SK-N-SH (cell line): Measurements from ENCODE around the gene PARD3. TPM values are rescaled to one million over a fixed set of nuclear protein-coding genes. Genes with fewer than 3 reads are reported as not detected.
A peak's percentile ranks its signal among the peaks of the same experiment; 100 is the strongest.

Source experiments
- CTCF ChIA-PET: fragments of 300-600, 350-600 bp; formaldehyde crosslinking; extraction: SDS; loops from one replicate; lab custom pipeline; 2021; lab: Yijun Ruan, JAX
- POLR2A ChIA-PET: fragments of 350-600 bp; sonication (Branson Sonifier 250); formaldehyde crosslinking; extraction: SDS; loops from one replicate; lab custom pipeline; 2020; ENCODE audit warnings: antibody characterized with exemption, inconsistent platforms; lab: Yijun Ruan, JAX
- DNase-seq: peaks from one replicate; pipeline ENCODE4 v3.0.0; 2012
- H2AFZ ChIP-seq: fragments of 200-600 bp; sonication (generic); 2 replicates; pipeline ENCODE4 v1.8.1; 2016; ENCODE audit warnings: antibody characterized with exemption, mild to moderate bottlenecking, low read depth
- H3F3A ChIP-seq: fragments of 200-600 bp; sonication (generic); replicated peaks from 2 replicates; pipeline ENCODE3; 2016; ENCODE audit warnings: antibody characterized with exemption, mild to moderate bottlenecking; ENCODE audit not compliant: insufficient read depth
- H3K27ac ChIP-seq, 2 experiments: fragments of 200-500 bp in 1 of 2; fragments of 200-600 bp in 1 of 2; sonication (Bioruptor generic) in 1 of 2; sonication (generic), shearing (Covaris generic) in 1 of 2; 2 replicates each; pipeline versions ENCODE4 v1.5.1 to v1.6.1; 2014 to 2016; ENCODE audit warnings: low read depth in 2 of 2, inconsistent platforms in 1 of 2, low read length in 1 of 2, mild to moderate bottlenecking in 1 of 2, mixed read lengths in 1 of 2
- H3K27me3 ChIP-seq: fragments of 200-600 bp; sonication (generic), shearing (Covaris generic); 2 replicates; pipeline ENCODE4 v1.6.1; 2016; ENCODE audit warnings: mixed run types; ENCODE audit not compliant: insufficient read depth
- H3K36me3 ChIP-seq, 2 experiments: fragments of 200-500 bp in 1 of 2; fragments of 200-600 bp in 1 of 2; sonication (Bioruptor generic) in 1 of 2; sonication (generic) in 1 of 2; replicated peaks in 1 of 2; 2 replicates each; pipeline versions ENCODE3 to v1.5.1; 2014 to 2016; ENCODE audit warnings: low read length in 1 of 2, mild to moderate bottlenecking in 1 of 2; ENCODE audit not compliant: insufficient read depth in 2 of 2, control insufficient read depth in 1 of 2
- H3K4me1 ChIP-seq, 2 experiments: fragments of 200-500 bp in 1 of 2; fragments of 200-600 bp in 1 of 2; sonication (Bioruptor generic) in 1 of 2; sonication (generic), shearing (Covaris generic) in 1 of 2; 2 replicates each; pipeline versions ENCODE4 v1.5.1 to v1.6.1; 2014 to 2016; ENCODE audit warnings: low read depth in 1 of 2, low read length in 1 of 2, mixed run types in 1 of 2; ENCODE audit not compliant: insufficient read depth in 2 of 2, control insufficient read depth in 1 of 2
- H3K4me2 ChIP-seq: fragments of 200-600 bp; sonication (generic), shearing (Covaris generic); 2 replicates; pipeline ENCODE4 v1.6.1; 2017; ENCODE audit warnings: mixed run types
- H3K4me3 ChIP-seq, 2 experiments: fragments of 200-500 bp in 1 of 2; fragments of 200-600 bp in 1 of 2; sonication (Bioruptor generic) in 1 of 2; sonication (generic), shearing (Covaris generic) in 1 of 2; 2 replicates each; pipeline versions ENCODE4 v1.5.1 to v1.8.1; 2014 to 2016; ENCODE audit warnings: low read depth in 2 of 2, inconsistent platforms in 1 of 2, low read length in 1 of 2, mild to moderate bottlenecking in 1 of 2, mixed read lengths in 1 of 2, moderate library complexity in 1 of 2
- H3K79me2 ChIP-seq: fragments of 200-600 bp; sonication (generic); 2 replicates; pipeline ENCODE4 v1.8.1; 2017; ENCODE audit warnings: mild to moderate bottlenecking; ENCODE audit not compliant: insufficient read depth
- H3K9ac ChIP-seq: fragments of 200-600 bp; sonication (generic); 2 replicates; pipeline ENCODE4 v1.6.1; 2017; ENCODE audit warnings: mixed run types
- H3K9me2 ChIP-seq: fragments of 200-600 bp; sonication (generic); 2 replicates; pipeline ENCODE4 v1.6.1; 2017; ENCODE audit warnings: mixed run types
- H3K9me3 ChIP-seq: fragments of 200-600 bp; sonication (generic); 2 replicates; pipeline ENCODE4 v1.6.1; 2017; ENCODE audit warnings: mixed run types, mild to moderate bottlenecking, moderate library complexity
- H4K20me1 ChIP-seq: fragments of 200-600 bp; sonication (generic); 2 replicates; pipeline ENCODE4 v1.6.1; 2017; ENCODE audit warnings: mild to moderate bottlenecking, mixed run types; ENCODE audit not compliant: insufficient read depth
- FOSL2 ChIP-seq: IDR thresholded peaks from 2 replicates; pipeline ENCODE4 v1.4.0; 2012; ENCODE audit warnings: low read depth, mild to moderate bottlenecking, moderate library complexity, borderline replicate concordance
- GABPA ChIP-seq: IDR thresholded peaks from 2 replicates; pipeline ENCODE4 v1.4.0; 2012; ENCODE audit warnings: low read depth, mild to moderate bottlenecking
- MXI1 ChIP-seq: IDR thresholded peaks from 2 replicates; pipeline ENCODE4 v1.6.1; 2012; ENCODE audit warnings: mild to moderate bottlenecking, low read depth, low read length, improper control_type of control experiment
- NFIC ChIP-seq: IDR thresholded peaks from 2 replicates; pipeline ENCODE4 v1.4.0; 2012; ENCODE audit warnings: borderline replicate concordance
- NRF1 ChIP-seq: IDR thresholded peaks from 2 replicates; pipeline ENCODE4 v1.6.1; 2012; ENCODE audit warnings: low read depth, mild to moderate bottlenecking, low read length
- POLR2AphosphoS5 ChIP-seq: IDR thresholded peaks from 2 replicates; pipeline ENCODE4 v1.6.1; 2012; ENCODE audit warnings: low read depth, low read length
- RCOR1 ChIP-seq: fragments of 150-350 bp; IDR thresholded peaks from 2 replicates; pipeline ENCODE4 v1.6.1; 2017; ENCODE audit warnings: antibody characterized with exemption, low read length
- REST ChIP-seq: IDR thresholded peaks from 2 replicates; pipeline ENCODE4 v1.6.1; 2012; ENCODE audit warnings: mild to moderate bottlenecking, low read depth, low read length, moderate library complexity
- RFX5 ChIP-seq: IDR thresholded peaks from 2 replicates; pipeline ENCODE4 v1.6.1; 2012; ENCODE audit warnings: mild to moderate bottlenecking, improper control_type of control experiment, low read length
- RXRA ChIP-seq: IDR thresholded peaks from 2 replicates; pipeline ENCODE4 v1.4.0; 2012; ENCODE audit warnings: low read depth, mild to moderate bottlenecking, borderline replicate concordance
- SIN3A ChIP-seq: IDR thresholded peaks from 2 replicates; pipeline ENCODE4 v1.6.1; 2012; ENCODE audit warnings: low read depth, mild to moderate bottlenecking, low read length, moderate library complexity, borderline replicate concordance
- SMC3 ChIP-seq: IDR thresholded peaks from 2 replicates; pipeline ENCODE4 v1.6.1; 2012; ENCODE audit warnings: low read depth, low read length, improper control_type of control experiment
- TEAD4 ChIP-seq: IDR thresholded peaks from 2 replicates; pipeline ENCODE4 v1.4.0; 2012; ENCODE audit warnings: mild to moderate bottlenecking, borderline replicate concordance; ENCODE audit not compliant: insufficient read depth
- USF2 ChIP-seq: fragments of 150-350 bp; IDR thresholded peaks from 2 replicates; pipeline ENCODE4 v1.6.1; 2017; ENCODE audit warnings: antibody characterized with exemption, low read length, low read depth, borderline replicate concordance
- YY1 ChIP-seq: IDR thresholded peaks from 2 replicates; pipeline ENCODE4 v1.4.0; 2012; ENCODE audit warnings: low read depth, mild to moderate bottlenecking
- WGBS: methylation state at CpG from one replicate; pipeline ENCODE4 v1.1.6; 2017; ENCODE audit warnings: low lambda C conversion rate; 5-methylcytosine and 5-hydroxymethylcytosine counted together
- polyA plus RNA-seq, 3 experiments: library from polyadenylated mRNA; depleted of rRNA; stranded (reverse); fragments of >200 nt; gene quantifications; 2 replicates each; pipeline ENCODE4 v1.2.3, GENCODE V29; 2012
- TF ChIP-seq, protein P1 (sequence below): IDR thresholded peaks from 2 replicates; pipeline ENCODE4 v1.4.0; 2012; ENCODE audit warnings: low read depth
- TF ChIP-seq, protein P2 (sequence below): IDR thresholded peaks from 2 replicates; pipeline ENCODE4 v1.4.0; 2012; ENCODE audit warnings: low read depth, borderline replicate concordance

Gene PARD3
- polyA plus RNA-seq, 1 of the 3 experiments (the other 2 are of a cell fraction), result 29.4 TPM

GRCh38 chr10:34709637-34710390 lies 105.3 kb downstream of the PARD3 start:
- Histone ChIP-seq H3K79me2 (peaks cover 83% of the 10 kb centered on the region), H3K9me2 (no peaks in the 10 kb centered on the region), H3K4me1 (peaks cover 6 to 8% of the 10 kb centered on the region in 2 experiments), H3K4me3 (no peak overlapping the region), H3K27ac (peak overlapping the region in 1 of 2 experiments; percentile 64; a peak in 2 of 4 replicates), H2AFZ (no peak overlapping the region), H3K9me3 (no peaks in the 10 kb centered on the region), H3F3A (peaks cover 20% of the 10 kb centered on the region), H3K27me3 (no peaks in the 10 kb centered on the region), H3K9ac (no peak overlapping the region), H3K4me2 (peak overlapping the region; percentile 10; the same call in 1 of the 2 replicates), H4K20me1 (peaks cover 20% of the 10 kb centered on the region), H3K36me3 (no peaks in the 10 kb centered on the region)
- ChIA-PET CTCF (interaction anchor here (1.1 kb wide), 1 partner anchor 285 kb away, joined by 3 read pairs; no protein-coding TSS in a partner anchor), POLR2A (no interaction called here)
- WGBS, result 85% methylated on average over 8 of the region's 8 CpGs
- DNase-seq, result no peak
- TF ChIP-seq MXI1 (no peak), GABPA (no peak), RXRA (no peak), USF2 (no peak), SIN3A (no peak), RFX5 (no peak), RCOR1 (no peak)
- TF ChIP-seq, protein P1, sequence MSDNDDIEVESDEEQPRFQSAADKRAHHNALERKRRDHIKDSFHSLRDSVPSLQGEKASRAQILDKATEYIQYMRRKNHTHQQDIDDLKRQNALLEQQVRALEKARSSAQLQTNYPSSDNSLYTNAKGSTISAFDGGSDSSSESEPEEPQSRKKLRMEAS, result no peak

GRCh38 chr10:34707656-34708055 lies 107.4 kb downstream of the PARD3 start:
- H3K27me3 ChIP-seq, result no peaks in the 10 kb centered on the region
- peaks cover 80% of the 10 kb centered on the region for H3K79me2 ChIP-seq
- H3K4me1 ChIP-seq, result peaks cover 8 to 11% of the 10 kb centered on the region in 2 experiments
- H3K4me2 ChIP-seq, result peak overlapping the region; percentile 14; the same call in 1 of the 2 replicates
- POLR2A ChIA-PET, result no interaction called here
- no peak overlapping the region for H3K4me3 ChIP-seq
- H3K9me3 ChIP-seq, result no peaks in the 10 kb centered on the region
- H4K20me1 ChIP-seq, result peaks cover 13% of the 10 kb centered on the region
- no peak overlapping the region for H2AFZ ChIP-seq
- DNase-seq, result peak; percentile 51
- CTCF ChIA-PET, result interaction anchor here (0.9 to 1.3 kb wide), 5 partner anchors 17 to 320 kb away, joined by 3 to 5 read pairs (median 3); no protein-coding TSS in a partner anchor
- H3K36me3 ChIP-seq, result no peaks in the 10 kb centered on the region
- H3K9ac ChIP-seq, result no peak overlapping the region
- H3F3A ChIP-seq, result peaks cover 25% of the 10 kb centered on the region
- TF ChIP-seq TEAD4, result no peak
- no peak for TF ChIP-seq GABPA
- no peak for TF ChIP-seq NRF1
- no peak for TF ChIP-seq REST
- no peak for TF ChIP-seq YY1
- no peak for TF ChIP-seq FOSL2
- TF ChIP-seq POLR2AphosphoS5, result no peak
- TF ChIP-seq NFIC, result no peak
- TF ChIP-seq SMC3, result no peak
- no peak for TF ChIP-seq USF2
- TF ChIP-seq, protein P2, sequence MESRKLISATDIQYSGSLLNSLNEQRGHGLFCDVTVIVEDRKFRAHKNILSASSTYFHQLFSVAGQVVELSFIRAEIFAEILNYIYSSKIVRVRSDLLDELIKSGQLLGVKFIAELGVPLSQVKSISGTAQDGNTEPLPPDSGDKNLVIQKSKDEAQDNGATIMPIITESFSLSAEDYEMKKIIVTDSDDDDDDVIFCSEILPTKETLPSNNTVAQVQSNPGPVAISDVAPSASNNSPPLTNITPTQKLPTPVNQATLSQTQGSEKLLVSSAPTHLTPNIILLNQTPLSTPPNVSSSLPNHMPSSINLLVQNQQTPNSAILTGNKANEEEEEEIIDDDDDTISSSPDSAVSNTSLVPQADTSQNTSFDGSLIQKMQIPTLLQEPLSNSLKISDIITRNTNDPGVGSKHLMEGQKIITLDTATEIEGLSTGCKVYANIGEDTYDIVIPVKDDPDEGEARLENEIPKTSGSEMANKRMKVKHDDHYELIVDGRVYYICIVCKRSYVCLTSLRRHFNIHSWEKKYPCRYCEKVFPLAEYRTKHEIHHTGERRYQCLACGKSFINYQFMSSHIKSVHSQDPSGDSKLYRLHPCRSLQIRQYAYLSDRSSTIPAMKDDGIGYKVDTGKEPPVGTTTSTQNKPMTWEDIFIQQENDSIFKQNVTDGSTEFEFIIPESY, result no peak
- H3K27ac ChIP-seq, result peak overlapping the region; percentile 34 to 62; a peak in 3 of 4 replicates
- no peaks in the 10 kb centered on the region for H3K9me2 ChIP-seq
- 75% methylated on average over 1 of the region's 1 CpG for WGBS
